Neutrophil (primary cell): ENCODE data around the gene METTL23.

ENCODE experiments used
- H3K27ac ChIP-seq: fragments of 200-600 bp; sonication (generic); 2 replicates; pipeline ENCODE4 v1.5.1; 2016; ENCODE audit warnings: mild to moderate bottlenecking, moderate library complexity
- H3K27me3 ChIP-seq: fragments of 200-600 bp; sonication (generic); 2 replicates; pipeline ENCODE4 v1.6.0; 2016; ENCODE audit warnings: mild to moderate bottlenecking
- H3K36me3 ChIP-seq: fragments of 200-600 bp; sonication (generic); 2 replicates; pipeline ENCODE4 v1.5.1; 2017
- H3K4me1 ChIP-seq, 2 experiments: fragments of 200-600 bp in 1 of 2; sonication (generic) in 1 of 2; 1 replicate in 1 of 2; 2 replicates in 1 of 2; pipeline versions ENCODE4 v1.5.1 to v1.6.1; 2013 to 2016; ENCODE audit warnings: low read depth in 1 of 2, low read length in 1 of 2, mild to moderate bottlenecking in 1 of 2, moderate library complexity in 1 of 2; ENCODE audit not compliant: control insufficient read depth in 1 of 2, insufficient read depth in 1 of 2
- H3K4me3 ChIP-seq, 2 experiments: fragments of 200-600 bp in 1 of 2; sonication (generic) in 1 of 2; 1 replicate in 1 of 2; 2 replicates in 1 of 2; pipeline ENCODE4 v1.5.1; 2013 to 2016; ENCODE audit warnings: low read depth in 1 of 2, low read length in 1 of 2, mild to moderate bottlenecking in 1 of 2, moderate library complexity in 1 of 2
- H3K9me3 ChIP-seq: fragments of 200-600 bp; sonication (generic); 2 replicates; pipeline ENCODE4 v1.5.1; 2016
- TF ChIP-seq, protein P1 (sequence below): fragments of 200-600 bp; sonication (generic); IDR thresholded peaks from 2 replicates; pipeline ENCODE4 v1.5.1; 2016; ENCODE audit warnings: antibody characterized with exemption

METTL23 gene, protein sequence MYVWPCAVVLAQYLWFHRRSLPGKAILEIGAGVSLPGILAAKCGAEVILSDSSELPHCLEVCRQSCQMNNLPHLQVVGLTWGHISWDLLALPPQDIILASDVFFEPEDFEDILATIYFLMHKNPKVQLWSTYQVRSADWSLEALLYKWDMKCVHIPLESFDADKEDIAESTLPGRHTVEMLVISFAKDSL

DNA sequence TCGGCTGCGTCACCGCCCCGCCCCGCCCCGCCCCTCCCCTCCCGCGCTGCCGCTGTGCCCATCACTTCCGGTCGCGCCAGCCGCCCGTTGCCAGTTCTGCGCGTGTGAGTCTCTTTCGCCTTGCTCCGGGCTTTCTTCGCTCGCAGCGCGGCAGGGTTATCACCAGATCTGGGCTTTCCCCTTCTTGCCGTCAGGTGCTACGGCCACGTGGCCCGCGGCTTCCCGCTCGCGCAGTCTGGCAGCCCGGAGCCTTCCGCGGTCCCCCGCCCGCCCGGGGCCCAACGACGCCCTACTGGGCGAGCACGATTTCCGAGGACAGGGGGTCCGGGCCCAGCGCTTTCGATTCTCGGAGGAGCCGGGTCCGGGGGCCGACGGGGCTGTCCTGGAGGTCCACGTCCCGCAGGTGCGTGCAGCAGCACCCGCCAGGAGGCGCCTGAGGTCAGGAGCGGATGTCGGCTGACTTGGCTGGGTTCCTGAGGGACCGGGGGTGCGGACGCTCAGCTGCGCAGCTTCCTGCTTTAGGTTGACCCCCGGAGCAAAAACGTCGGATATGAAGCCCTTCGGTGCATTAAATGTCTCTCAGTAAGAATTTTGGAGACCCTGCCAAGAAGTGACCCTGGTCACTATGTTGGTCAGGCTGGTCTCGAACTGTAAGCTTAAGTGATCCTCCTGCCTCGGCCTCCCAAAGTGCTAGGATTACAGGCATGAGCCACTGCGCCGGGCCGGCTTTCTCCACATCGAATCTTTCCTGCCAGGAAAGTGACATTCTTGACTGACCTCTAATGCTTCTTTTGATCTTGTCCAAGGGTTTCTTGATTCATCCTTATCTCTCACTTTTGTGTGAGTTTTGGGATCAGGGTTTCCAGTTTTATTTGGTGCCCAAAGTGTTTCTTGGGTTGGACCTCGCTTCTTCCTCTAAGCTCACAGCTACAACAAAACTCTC, at the start of gene METTL23:
Gene METTL23 (plus strand): TSS at position 64 of the 943 bp plus-strand sequence. CDS start 2,872 bp downstream, outside the sequence.
- H3K27me3 ChIP-seq, result no peaks in the 10 kb centered on the region
- H3K36me3 ChIP-seq, result peaks cover 39% of the 10 kb centered on the region
- TF ChIP-seq, protein P1, sequence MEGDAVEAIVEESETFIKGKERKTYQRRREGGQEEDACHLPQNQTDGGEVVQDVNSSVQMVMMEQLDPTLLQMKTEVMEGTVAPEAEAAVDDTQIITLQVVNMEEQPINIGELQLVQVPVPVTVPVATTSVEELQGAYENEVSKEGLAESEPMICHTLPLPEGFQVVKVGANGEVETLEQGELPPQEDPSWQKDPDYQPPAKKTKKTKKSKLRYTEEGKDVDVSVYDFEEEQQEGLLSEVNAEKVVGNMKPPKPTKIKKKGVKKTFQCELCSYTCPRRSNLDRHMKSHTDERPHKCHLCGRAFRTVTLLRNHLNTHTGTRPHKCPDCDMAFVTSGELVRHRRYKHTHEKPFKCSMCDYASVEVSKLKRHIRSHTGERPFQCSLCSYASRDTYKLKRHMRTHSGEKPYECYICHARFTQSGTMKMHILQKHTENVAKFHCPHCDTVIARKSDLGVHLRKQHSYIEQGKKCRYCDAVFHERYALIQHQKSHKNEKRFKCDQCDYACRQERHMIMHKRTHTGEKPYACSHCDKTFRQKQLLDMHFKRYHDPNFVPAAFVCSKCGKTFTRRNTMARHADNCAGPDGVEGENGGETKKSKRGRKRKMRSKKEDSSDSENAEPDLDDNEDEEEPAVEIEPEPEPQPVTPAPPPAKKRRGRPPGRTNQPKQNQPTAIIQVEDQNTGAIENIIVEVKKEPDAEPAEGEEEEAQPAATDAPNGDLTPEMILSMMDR, result peak; percentile 77
- H3K4me1 ChIP-seq, result peaks cover 33 to 51% of the 10 kb centered on the region in 2 experiments
- no peaks in the 10 kb centered on the region for H3K9me3 ChIP-seq
- H3K27ac ChIP-seq, result peak within 1 kb of the TSS; percentile 91
- peak within 1 kb of the TSS; percentile 94 to 95 for H3K4me3 ChIP-seq

GRCh38 chr17:76677406-76677805, 49.2 kb upstream of the METTL23 start:
- no peak overlapping the region for H3K4me3 ChIP-seq
- TF ChIP-seq, protein P1, result no peak
- no peaks in the 10 kb centered on the region for H3K36me3 ChIP-seq
- H3K4me1 ChIP-seq, result peaks cover 8 to 14% of the 10 kb centered on the region in 2 experiments
- H3K27ac ChIP-seq, result no peak overlapping the region
- no peaks in the 10 kb centered on the region for H3K27me3 ChIP-seq
- H3K9me3 ChIP-seq, result no peaks in the 10 kb centered on the region

DNA sequence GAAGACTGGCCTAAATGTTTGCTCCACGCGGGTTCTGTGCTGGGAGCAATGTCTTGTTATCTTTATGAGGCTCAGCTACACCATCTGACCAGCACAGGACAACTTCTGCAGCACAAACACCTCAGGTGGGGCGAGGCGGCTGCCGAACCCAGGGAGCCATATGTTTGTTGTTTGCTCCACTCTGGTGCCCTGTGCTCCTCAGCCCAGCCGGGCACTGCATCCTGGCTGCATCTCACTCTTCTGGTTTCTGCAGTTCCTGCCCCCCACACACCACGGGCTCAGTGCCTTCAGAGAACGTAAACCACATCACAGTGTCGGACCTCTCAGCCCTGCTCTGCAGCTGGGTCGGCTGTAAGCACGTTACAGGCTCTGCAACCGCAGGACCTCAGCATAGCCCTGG, 48.3 kb upstream of the METTL23 start:
- H3K27ac ChIP-seq, result no peak overlapping the region
- TF ChIP-seq, protein P1, result no peak
- no peak overlapping the region for H3K4me3 ChIP-seq
- no peaks in the 10 kb centered on the region for H3K36me3 ChIP-seq
- no peaks in the 10 kb centered on the region for H3K9me3 ChIP-seq
- peaks cover 7 to 11% of the 10 kb centered on the region in 2 experiments for H3K4me1 ChIP-seq
- H3K27me3 ChIP-seq, result no peaks in the 10 kb centered on the region

DNA sequence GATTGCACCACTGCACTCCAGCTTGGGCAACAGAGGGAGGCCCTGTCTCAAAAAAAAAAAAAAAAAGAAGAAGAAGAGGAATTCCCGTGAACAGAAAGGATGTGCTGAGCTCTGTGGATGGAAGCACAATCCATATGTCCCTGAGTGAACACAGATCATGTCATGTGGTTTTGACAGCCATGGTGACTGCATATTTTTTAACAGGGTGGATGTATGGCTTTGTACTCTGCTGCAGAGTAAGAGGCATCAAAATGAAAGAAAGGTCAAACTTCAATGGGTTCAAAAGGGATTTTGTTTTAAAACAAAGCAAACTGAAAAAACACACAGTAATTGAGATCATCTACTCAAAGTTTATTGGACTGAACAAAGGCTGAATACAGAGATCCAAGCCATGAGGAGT, 47.4 kb upstream of the METTL23 start:
- Histone ChIP-seq H3K9me3 (no peaks in the 10 kb centered on the region), H3K27me3 (no peaks in the 10 kb centered on the region), H3K4me1 (peaks cover 7 to 11% of the 10 kb centered on the region in 2 experiments), H3K36me3 (no peaks in the 10 kb centered on the region), H3K27ac (no peak overlapping the region), H3K4me3 (no peak overlapping the region)
- TF ChIP-seq, protein P1, result no peak

GRCh38 chr17:76681222-76682137, 45.2 kb upstream of the METTL23 start:
- H3K36me3 ChIP-seq, result no peaks in the 10 kb centered on the region
- no peak overlapping the region for H3K27ac ChIP-seq
- H3K4me3 ChIP-seq, result no peak overlapping the region
- no peaks in the 10 kb centered on the region for H3K9me3 ChIP-seq
- TF ChIP-seq, protein P1, result peak; percentile 61
- peaks cover 7 to 11% of the 10 kb centered on the region in 2 experiments for H3K4me1 ChIP-seq
- no peaks in the 10 kb centered on the region for H3K27me3 ChIP-seq
